Measurements from ENCODE around the gene SIL1.

GRCh38 chr5:138945421-138946240 is 252.5 kb downstream of the SIL1 start:
- no peak for TF ChIP-seq CTCF (IDR thresholded peaks at IDR 0.05; ENCODE audit: insufficient read depth, low read depth, low read length)
- TF ChIP-seq EZH2 (IDR thresholded peaks at IDR 0.05; ENCODE audit: insufficient read depth, low read length): no peak
